Measurements from ENCODE around the gene TCP1. TPM values are rescaled to one million over a fixed set of nuclear protein-coding genes. Genes with fewer than 3 reads are reported as not detected.

The TCP1 gene
- total and polyA plus RNA-seq, 9 of the 15 experiments (the other 6 are each of a cell fraction or from before 2014, with no cell fraction given): 331 to 801 (median 645) TPM

GRCh38 chr6:159761873-159762680 is 27.3 kb downstream of the TCP1 start, which contains the start of gene ACAT2 (continued):
- TF ChIP-seq CEBPZ (IDR thresholded peaks at IDR 0.05; ENCODE audit: borderline replicate concordance, low read depth, low read length) (no peak), RAD51 (IDR thresholded peaks at IDR 0.05; ENCODE audit: borderline replicate concordance, low read depth) (no peak; the same call in 1 of the 2 replicates), NR2C2 (CRISPR knock-in tag; IDR thresholded peaks at IDR 0.05) (no peak), NR2C2 (tag; IDR thresholded peaks at IDR 0.05) (peak; percentile 40), L3MBTL2 (IDR thresholded peaks at IDR 0.05) (peak; percentile 83), ETV1 (tag; conservative IDR thresholded peaks at IDR 0.05; ENCODE audit: low read depth) (no peak), KLF16 (IDR thresholded peaks at IDR 0.05) (no peak), ASH1L (IDR thresholded peaks at IDR 0.05; ENCODE audit: borderline replicate concordance, low read depth, partially characterized antibody) (peak; percentile 97), RBFOX2 (IDR thresholded peaks at IDR 0.05; ENCODE audit: low read depth, low read length) (peak; percentile 95), ZMIZ1 (IDR thresholded peaks at IDR 0.05; ENCODE audit: low read depth in 2 of 2, low read length in 2 of 2) (no peak), NFIC (IDR thresholded peaks at IDR 0.05) (no peak), ZNF79 (CRISPR knock-in tag; IDR thresholded peaks at IDR 0.05; ENCODE audit: low read depth) (no peak), HBP1 (CRISPR knock-in tag; IDR thresholded peaks at IDR 0.05) (peak; percentile 53; the same call in 1 of the 2 replicates), SP2 (IDR thresholded peaks at IDR 0.05; ENCODE audit: extremely low read depth, low read depth, low read length, poor library complexity, severe bottlenecking) (peak; percentile 72), GATA2 (CRISPR knock-in tag; IDR thresholded peaks at IDR 0.05) (no peak), BRF1 (IDR thresholded peaks at IDR 0.05; ENCODE audit: borderline replicate concordance, extremely low read depth, insufficient read length) (no peak), ZNF395 (CRISPR knock-in tag; IDR thresholded peaks at IDR 0.05) (no peak)

Measured in K562 (cell line).